Measurements from ENCODE around the gene ANKRD55. TPM values are rescaled to one million over a fixed set of nuclear protein-coding genes. Genes with fewer than 3 reads are reported as not detected.
A peak's percentile ranks its signal among the peaks of the same experiment; 100 is the strongest.

Gene ANKRD55
- total RNA-seq, 5 donors from 2014 or later (not counting 1 experiment from before 2014, with no cell fraction given), result 2.8 to 19.9 (median 3.4) TPM

DNA sequence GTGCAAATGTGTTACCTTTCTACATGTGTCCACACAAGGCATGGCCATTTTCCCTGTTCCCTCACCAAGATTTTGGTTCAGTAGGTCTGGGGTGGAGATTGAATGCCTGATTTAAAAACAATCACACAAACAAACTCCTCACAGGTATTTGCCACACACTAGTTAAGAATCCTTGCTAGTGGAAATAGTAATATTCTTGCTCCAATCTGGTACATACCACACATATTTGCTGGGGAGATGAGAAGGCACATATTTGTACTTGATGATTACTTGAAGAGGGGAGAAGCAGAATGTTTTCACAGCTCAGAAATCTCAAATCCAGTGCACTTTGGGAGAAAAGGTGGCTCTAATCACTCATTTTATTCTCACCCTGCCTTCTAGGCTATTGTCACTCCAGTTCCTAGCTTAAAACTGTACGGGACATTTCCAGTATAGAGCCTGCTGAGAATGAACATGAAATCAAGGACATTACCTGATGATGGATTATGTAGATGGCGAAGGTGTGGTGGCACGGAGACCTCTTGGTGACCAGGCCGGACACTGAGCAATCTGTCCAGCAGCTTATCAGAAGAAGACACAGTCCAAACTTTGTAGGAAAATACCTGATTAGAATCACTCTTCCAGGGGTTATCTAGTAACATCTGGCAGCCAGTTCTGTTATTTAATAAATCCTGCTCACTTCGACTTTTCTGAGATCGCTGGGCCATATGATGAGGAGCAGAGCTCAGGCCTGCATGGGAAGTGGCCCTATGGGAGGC is 122.3 kb downstream of the ANKRD55 start:
- H3K27me3 Mint-ChIP-seq, result no peaks in the 10 kb centered on the region
- CTCF ChIA-PET, result no interaction called here
- H3K4me1 Mint-ChIP-seq, result peaks cover 25 to 34% (median 30%) of the 10 kb centered on the region in 3 donors

DNA sequence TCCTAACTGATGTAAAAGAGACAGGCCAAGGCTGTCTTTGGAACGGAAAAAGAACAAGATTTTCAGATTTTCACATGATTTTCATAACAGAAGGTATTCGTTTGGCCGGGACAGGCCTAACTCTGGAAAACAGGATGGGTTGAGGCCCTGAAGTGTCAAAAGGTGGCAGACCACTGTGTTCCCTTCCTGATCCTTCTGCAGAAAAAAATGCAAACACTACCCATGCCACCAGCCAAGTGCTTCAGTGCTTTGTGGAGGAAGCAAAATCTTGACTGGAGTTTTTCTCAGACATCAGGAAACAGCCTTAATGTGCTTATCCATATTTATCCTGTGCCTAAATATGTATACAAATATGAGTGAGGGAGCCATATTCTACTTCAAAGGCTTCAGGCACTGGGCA is 124.9 kb downstream of the ANKRD55 start:
- peaks cover 48 to 60% (median 54%) of the 10 kb centered on the region in 3 donors for H3K4me1 Mint-ChIP-seq

More for the DNA sequence above, 122.3 kb downstream of the ANKRD55 start:
- Histone ChIP-seq H3K4me3 (ENCODE audit: control insufficient read depth in 1 of 2, extremely low read depth in 1 of 2, low read length in 1 of 2) (no peak overlapping the region), H3K4me1 (ENCODE audit: control insufficient read depth in 1 of 2, extremely low read depth in 1 of 2, insufficient read depth in 2 of 2, low read length in 2 of 2) (peaks cover 21 to 23% of the 10 kb centered on the region in 2 experiments), H3K9me3 (no peaks in the 10 kb centered on the region), H3K36me3 (ENCODE audit: control insufficient read depth in 2 of 2, extremely low read depth in 1 of 2, insufficient read depth in 1 of 2, low read length in 1 of 2) (peaks cover 6 to 9% of the 10 kb centered on the region in 2 donors), H3K27me3 (replicated peaks in 1 of 2; ENCODE audit: control insufficient read depth in 2 of 2, extremely low read depth in 1 of 2, insufficient read depth in 2 of 2, low read length in 1 of 2) (no peaks in the 10 kb centered on the region), H3K27ac (ENCODE audit: low read length) (no peak overlapping the region)
- POLR2A ChIA-PET, result interaction anchor here (0.6 kb wide), 4 partner anchors 26 to 434 kb away, joined by 3 to 4 read pairs (median 4); no protein-coding TSS in a partner anchor
- DNase-seq, result no peak
- no peak overlapping the region for H3K4me3 Mint-ChIP-seq
- no peaks in the 10 kb centered on the region for H3K9me3 Mint-ChIP-seq
- whole genome bisulfite sequencing (ENCODE audit: insufficient coverage), result 96% methylated on average over 5 of the region's 6 CpGs
- ATAC-seq (replicated peaks in 1 of 4), result no peak
- peaks cover 12% of the 10 kb centered on the region for H3K36me3 Mint-ChIP-seq
- H3K27ac Mint-ChIP-seq, result peak overlapping the region in 1 of 2 donors; percentile 55

DNA sequence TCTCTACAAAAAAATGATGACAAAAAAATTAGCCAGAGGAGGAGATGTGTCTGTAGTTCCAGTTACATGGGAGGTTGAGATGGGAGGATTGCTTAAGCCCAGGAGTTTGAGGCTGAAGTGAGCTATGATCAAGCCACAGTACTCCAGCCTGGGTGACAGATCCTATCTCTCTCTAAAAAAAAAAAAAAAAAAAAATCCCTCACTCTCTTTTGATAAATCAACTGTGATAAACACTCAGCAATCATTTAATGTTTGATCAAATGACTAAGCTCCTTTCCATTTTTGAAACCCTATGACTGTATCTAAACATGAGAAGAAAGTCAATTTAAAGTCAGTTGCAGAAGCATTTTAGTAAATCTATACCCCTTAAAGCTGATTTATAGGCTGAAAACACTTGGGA is 126.3 kb downstream of the ANKRD55 start:
- peak overlapping the region in 1 of 3 donors; percentile 47 for H3K4me3 Mint-ChIP-seq
- peaks cover 33 to 43% of the 10 kb centered on the region in 2 experiments for H3K4me1 ChIP-seq (ENCODE audit: control insufficient read depth in 1 of 2, extremely low read depth in 1 of 2, insufficient read depth in 2 of 2, low read length in 2 of 2)
- H3K27ac ChIP-seq (ENCODE audit: low read length), result no peak overlapping the region
- H3K4me1 Mint-ChIP-seq, result peaks cover 60 to 74% (median 66%) of the 10 kb centered on the region in 3 donors
- CTCF ChIA-PET, result interaction anchor here (0.5 to 0.7 kb wide), 4 partner anchors 8 to 843 kb away, joined by 3 to 6 read pairs (median 4); no protein-coding TSS in a partner anchor
- POLR2A ChIA-PET, result interaction anchor here (0.5 to 0.7 kb wide), 3 partner anchors 47 to 329 kb away, joined by 3 to 6 read pairs (median 4); no protein-coding TSS in a partner anchor
- no peaks in the 10 kb centered on the region for H3K9me3 ChIP-seq
- peaks cover 12% of the 10 kb centered on the region for H3K36me3 Mint-ChIP-seq
- H3K9me3 Mint-ChIP-seq, result no peaks in the 10 kb centered on the region
- peaks cover 4 to 6% of the 10 kb centered on the region in 2 donors for H3K36me3 ChIP-seq (ENCODE audit: control insufficient read depth in 2 of 2, extremely low read depth in 1 of 2, insufficient read depth in 1 of 2, low read length in 1 of 2)
- DNase-seq (no peak), ATAC-seq (replicated peaks in 1 of 4) (no peak)
- H3K4me3 ChIP-seq (ENCODE audit: control insufficient read depth in 1 of 2, extremely low read depth in 1 of 2, low read length in 1 of 2), result no peak overlapping the region
- H3K27me3 Mint-ChIP-seq, result no peaks in the 10 kb centered on the region
- peak overlapping the region; percentile 82 to 87 for H3K27ac Mint-ChIP-seq
- H3K27me3 ChIP-seq (replicated peaks in 1 of 2; ENCODE audit: control insufficient read depth in 2 of 2, extremely low read depth in 1 of 2, insufficient read depth in 2 of 2, low read length in 1 of 2), result no peaks in the 10 kb centered on the region

More for the DNA sequence above, 124.9 kb downstream of the ANKRD55 start:
- Histone ChIP-seq H3K9me3 (no peaks in the 10 kb centered on the region), H3K4me3 (ENCODE audit: control insufficient read depth in 1 of 2, extremely low read depth in 1 of 2, low read length in 1 of 2) (no peak overlapping the region), H3K27me3 (replicated peaks in 1 of 2; ENCODE audit: control insufficient read depth in 2 of 2, extremely low read depth in 1 of 2, insufficient read depth in 2 of 2, low read length in 1 of 2) (no peaks in the 10 kb centered on the region), H3K36me3 (ENCODE audit: control insufficient read depth in 2 of 2, extremely low read depth in 1 of 2, insufficient read depth in 1 of 2, low read length in 1 of 2) (peaks cover 6% of the 10 kb centered on the region in 2 donors), H3K4me1 (ENCODE audit: control insufficient read depth in 1 of 2, extremely low read depth in 1 of 2, insufficient read depth in 2 of 2, low read length in 2 of 2) (peaks cover 31 to 35% of the 10 kb centered on the region in 2 experiments), H3K27ac (ENCODE audit: low read length) (no peak overlapping the region)
- CTCF ChIA-PET, result no interaction called here
- Mint-ChIP-seq H3K4me3 (peak overlapping the region in 1 of 3 donors; percentile 50), H3K9me3 (no peaks in the 10 kb centered on the region), H3K27ac (peak overlapping the region; percentile 82 to 87), H3K27me3 (no peaks in the 10 kb centered on the region), H3K36me3 (peaks cover 12% of the 10 kb centered on the region)
- POLR2A ChIA-PET, result interaction anchor here (0.6 to 0.7 kb wide), 2 partner anchors 40 to 48 kb away, joined by 3 to 5 read pairs; no protein-coding TSS in a partner anchor
- ATAC-seq (replicated peaks in 1 of 4) (no peak), DNase-seq (no peak)
- WGBS (ENCODE audit: insufficient coverage), result 83% methylated on average over 1 of the region's 3 CpGs

DNA sequence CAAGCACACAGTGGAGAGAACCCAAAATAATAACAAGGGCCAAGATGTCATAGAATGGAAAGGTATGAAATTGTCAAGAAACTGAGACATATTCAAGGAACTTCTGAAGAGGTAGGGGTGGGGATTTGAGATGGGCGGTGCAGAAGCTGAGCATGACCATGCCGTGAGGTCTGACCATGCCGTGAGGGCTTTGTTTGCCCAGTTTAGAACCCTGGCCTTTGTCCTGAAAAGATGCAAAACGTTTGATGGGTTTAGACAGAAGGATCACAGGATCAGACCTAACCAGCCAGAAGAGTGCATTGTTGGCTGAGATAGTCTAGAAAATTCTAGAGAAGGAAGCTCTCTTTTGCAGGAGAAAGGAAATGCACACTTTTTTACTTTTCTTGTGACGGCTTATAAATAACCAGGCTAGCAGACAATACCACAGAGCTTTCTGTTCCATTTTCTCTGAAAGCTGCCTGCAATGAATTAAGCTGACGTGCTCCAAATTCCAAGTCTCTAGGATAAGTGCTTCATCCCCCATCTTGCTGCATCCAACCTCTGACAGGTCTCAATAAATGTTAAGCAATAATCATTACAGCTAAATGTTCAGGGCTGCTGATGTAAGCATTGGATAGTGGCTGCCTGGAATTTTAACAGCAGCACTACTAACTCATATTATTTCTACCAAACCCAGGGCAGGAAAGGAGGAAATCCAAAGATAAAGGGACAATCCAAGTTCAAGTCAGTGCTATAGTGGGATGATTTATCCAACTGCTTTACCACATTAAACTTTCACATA is 127.4 kb downstream of the ANKRD55 start:
- peaks cover 65 to 72% (median 71%) of the 10 kb centered on the region in 3 donors for H3K4me1 Mint-ChIP-seq
- Histone ChIP-seq H3K4me1 (ENCODE audit: control insufficient read depth in 1 of 2, extremely low read depth in 1 of 2, insufficient read depth in 2 of 2, low read length in 2 of 2) (peaks cover 37 to 46% of the 10 kb centered on the region in 2 experiments), H3K9me3 (no peaks in the 10 kb centered on the region), H3K36me3 (ENCODE audit: control insufficient read depth in 2 of 2, extremely low read depth in 1 of 2, insufficient read depth in 1 of 2, low read length in 1 of 2) (peaks cover 0 to 6% of the 10 kb centered on the region in 2 donors), H3K4me3 (ENCODE audit: control insufficient read depth in 1 of 2, extremely low read depth in 1 of 2, low read length in 1 of 2) (peak overlapping the region in 1 of 2 donors; percentile 33), H3K27me3 (replicated peaks in 1 of 2; ENCODE audit: control insufficient read depth in 2 of 2, extremely low read depth in 1 of 2, insufficient read depth in 2 of 2, low read length in 1 of 2) (no peaks in the 10 kb centered on the region), H3K27ac (ENCODE audit: low read length) (peak overlapping the region; percentile 36)
- ATAC-seq (replicated peaks in 1 of 4), result peak in 2 of 4 experiments; percentile 10 to 36
- H3K36me3 Mint-ChIP-seq, result peaks cover 5% of the 10 kb centered on the region
- whole genome bisulfite sequencing (ENCODE audit: insufficient coverage), result 65% methylated on average over 3 of the region's 6 CpGs
- peak overlapping the region; percentile 6 to 47 (median 43) for H3K4me3 Mint-ChIP-seq
- H3K27ac Mint-ChIP-seq, result peak overlapping the region; percentile 78 to 82
- no peaks in the 10 kb centered on the region for H3K27me3 Mint-ChIP-seq
- no peak for DNase-seq
- no peaks in the 10 kb centered on the region for H3K9me3 Mint-ChIP-seq
- ChIA-PET POLR2A (interaction anchor here (0.5 to 0.7 kb wide), 2 partner anchors 10 to 20 kb away, joined by 3 to 6 read pairs; no protein-coding TSS in a partner anchor), CTCF (interaction anchor here in 1 of 2 donors (0.9 kb wide), 1 partner anchor 20 kb away, joined by 4 read pairs; no protein-coding TSS in a partner anchor)

DNA sequence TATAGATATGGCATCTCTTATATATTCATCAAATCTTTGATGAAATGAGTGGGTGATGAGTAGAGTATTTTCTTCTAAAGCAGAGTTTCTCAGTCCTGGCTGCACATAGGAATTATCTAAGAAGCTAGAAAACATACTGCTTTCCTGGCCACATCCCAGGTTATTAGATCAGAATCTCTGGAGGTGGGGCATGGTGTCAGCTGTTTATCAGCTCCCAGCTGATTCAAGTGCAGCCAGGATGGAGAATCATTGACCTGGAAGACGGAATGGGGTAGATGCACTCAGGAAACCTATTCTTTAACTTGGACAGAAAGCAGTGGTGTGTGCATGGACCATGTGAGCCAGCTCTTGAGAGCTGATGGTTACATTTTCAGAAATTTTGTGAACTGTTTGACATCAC is 130.2 kb downstream of the ANKRD55 start:
- Mint-ChIP-seq H3K27ac (peak overlapping the region; percentile 89 to 94), H3K36me3 (no peaks in the 10 kb centered on the region)
- CTCF ChIA-PET, result interaction anchor here in 1 of 2 donors (0.7 kb wide), 1 partner anchor 704 kb away, joined by 3 read pairs; no protein-coding TSS in a partner anchor

More for the DNA sequence above, 130.2 kb downstream of the ANKRD55 start:
- no peaks in the 10 kb centered on the region for H3K27me3 ChIP-seq (replicated peaks in 1 of 2; ENCODE audit: control insufficient read depth in 2 of 2, extremely low read depth in 1 of 2, insufficient read depth in 2 of 2, low read length in 1 of 2)
- H3K27ac ChIP-seq (ENCODE audit: low read length), result peak overlapping the region; percentile 34
- Mint-ChIP-seq H3K4me1 (peaks cover 84 to 92% (median 87%) of the 10 kb centered on the region in 3 donors), H3K27me3 (no peaks in the 10 kb centered on the region), H3K9me3 (no peaks in the 10 kb centered on the region), H3K4me3 (peak overlapping the region in 1 of 3 donors; percentile 60)
- ATAC-seq (replicated peaks in 1 of 4) (no peak), DNase-seq (no peak)
- H3K36me3 ChIP-seq (ENCODE audit: control insufficient read depth in 2 of 2, extremely low read depth in 1 of 2, insufficient read depth in 1 of 2, low read length in 1 of 2), result no peaks in the 10 kb centered on the region
- 78% methylated on average over 1 of the region's 1 CpG for WGBS (ENCODE audit: insufficient coverage)
- H3K4me1 ChIP-seq (ENCODE audit: control insufficient read depth in 1 of 2, extremely low read depth in 1 of 2, insufficient read depth in 2 of 2, low read length in 2 of 2), result peaks cover 53 to 58% of the 10 kb centered on the region in 2 experiments
- no peaks in the 10 kb centered on the region for H3K9me3 ChIP-seq
- POLR2A ChIA-PET, result interaction anchor here (0.6 to 0.7 kb wide), 7 partner anchors 10 to 750 kb away, joined by 3 to 6 read pairs (median 4); no protein-coding TSS in a partner anchor
- no peak overlapping the region for H3K4me3 ChIP-seq (ENCODE audit: control insufficient read depth in 1 of 2, extremely low read depth in 1 of 2, low read length in 1 of 2)

All from T-cell (primary cell).